ENCODE measurements around the gene YLPM1.
A peak's percentile ranks its signal among the peaks of the same experiment; 100 is the strongest.
"Not testable (repeated sequence)": the region's sequence is repeated elsewhere in the genome, so short reads cannot be mapped to it uniquely, and the experiment has no call there.

YLPM1 gene, protein sequence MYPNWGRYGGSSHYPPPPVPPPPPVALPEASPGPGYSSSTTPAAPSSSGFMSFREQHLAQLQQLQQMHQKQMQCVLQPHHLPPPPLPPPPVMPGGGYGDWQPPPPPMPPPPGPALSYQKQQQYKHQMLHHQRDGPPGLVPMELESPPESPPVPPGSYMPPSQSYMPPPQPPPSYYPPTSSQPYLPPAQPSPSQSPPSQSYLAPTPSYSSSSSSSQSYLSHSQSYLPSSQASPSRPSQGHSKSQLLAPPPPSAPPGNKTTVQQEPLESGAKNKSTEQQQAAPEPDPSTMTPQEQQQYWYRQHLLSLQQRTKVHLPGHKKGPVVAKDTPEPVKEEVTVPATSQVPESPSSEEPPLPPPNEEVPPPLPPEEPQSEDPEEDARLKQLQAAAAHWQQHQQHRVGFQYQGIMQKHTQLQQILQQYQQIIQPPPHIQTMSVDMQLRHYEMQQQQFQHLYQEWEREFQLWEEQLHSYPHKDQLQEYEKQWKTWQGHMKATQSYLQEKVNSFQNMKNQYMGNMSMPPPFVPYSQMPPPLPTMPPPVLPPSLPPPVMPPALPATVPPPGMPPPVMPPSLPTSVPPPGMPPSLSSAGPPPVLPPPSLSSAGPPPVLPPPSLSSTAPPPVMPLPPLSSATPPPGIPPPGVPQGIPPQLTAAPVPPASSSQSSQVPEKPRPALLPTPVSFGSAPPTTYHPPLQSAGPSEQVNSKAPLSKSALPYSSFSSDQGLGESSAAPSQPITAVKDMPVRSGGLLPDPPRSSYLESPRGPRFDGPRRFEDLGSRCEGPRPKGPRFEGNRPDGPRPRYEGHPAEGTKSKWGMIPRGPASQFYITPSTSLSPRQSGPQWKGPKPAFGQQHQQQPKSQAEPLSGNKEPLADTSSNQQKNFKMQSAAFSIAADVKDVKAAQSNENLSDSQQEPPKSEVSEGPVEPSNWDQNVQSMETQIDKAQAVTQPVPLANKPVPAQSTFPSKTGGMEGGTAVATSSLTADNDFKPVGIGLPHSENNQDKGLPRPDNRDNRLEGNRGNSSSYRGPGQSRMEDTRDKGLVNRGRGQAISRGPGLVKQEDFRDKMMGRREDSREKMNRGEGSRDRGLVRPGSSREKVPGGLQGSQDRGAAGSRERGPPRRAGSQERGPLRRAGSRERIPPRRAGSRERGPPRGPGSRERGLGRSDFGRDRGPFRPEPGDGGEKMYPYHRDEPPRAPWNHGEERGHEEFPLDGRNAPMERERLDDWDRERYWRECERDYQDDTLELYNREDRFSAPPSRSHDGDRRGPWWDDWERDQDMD (N-terminal part only)
- 152 reads per million, percentile 89 among the genes with 10 or more reads in this experiment for total RNA-seq

DNA sequence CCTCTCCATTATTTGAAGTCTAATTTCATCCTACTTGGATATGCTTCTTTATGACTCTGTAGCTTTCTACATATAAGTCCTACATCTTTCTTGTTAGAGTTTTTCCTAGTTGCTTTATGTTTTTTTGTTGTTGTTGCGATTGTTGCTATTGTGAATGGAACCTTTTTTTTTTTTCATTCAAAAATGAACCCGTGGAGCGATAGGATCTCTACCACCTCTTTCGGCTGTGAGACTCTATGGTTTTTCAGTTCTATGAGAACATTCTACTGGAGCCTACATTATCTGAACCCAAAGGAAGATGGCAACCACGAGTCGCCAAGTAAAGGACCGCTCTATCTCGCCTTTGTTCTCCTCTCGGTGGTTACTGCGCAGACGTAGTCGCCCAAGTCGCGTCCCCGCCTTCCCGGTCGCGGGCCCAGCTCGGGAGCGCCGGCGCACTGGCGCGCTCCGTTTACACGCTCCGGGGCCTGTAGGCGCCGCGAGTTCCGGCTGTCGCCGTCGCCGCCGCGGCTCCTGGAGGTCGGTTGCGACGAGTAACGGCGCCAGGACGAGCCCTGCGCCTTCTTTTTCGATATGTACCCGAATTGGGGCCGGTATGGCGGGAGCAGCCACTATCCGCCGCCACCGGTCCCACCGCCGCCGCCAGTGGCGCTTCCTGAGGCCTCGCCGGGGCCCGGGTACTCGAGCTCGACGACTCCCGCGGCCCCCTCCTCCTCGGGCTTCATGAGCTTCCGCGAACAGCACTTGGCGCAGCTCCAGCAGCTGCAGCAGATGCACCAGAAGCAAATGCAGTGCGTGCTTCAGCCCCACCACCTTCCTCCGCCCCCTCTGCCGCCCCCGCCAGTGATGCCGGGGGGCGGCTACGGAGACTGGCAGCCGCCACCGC, at the start of gene YLPM1:
Gene YLPM1 (plus strand): TSS at position 400 of the 886 bp plus-strand sequence. CDS start 174 bp downstream, at position 574.
- peak; percentile 87 for DNase-seq

DNA sequence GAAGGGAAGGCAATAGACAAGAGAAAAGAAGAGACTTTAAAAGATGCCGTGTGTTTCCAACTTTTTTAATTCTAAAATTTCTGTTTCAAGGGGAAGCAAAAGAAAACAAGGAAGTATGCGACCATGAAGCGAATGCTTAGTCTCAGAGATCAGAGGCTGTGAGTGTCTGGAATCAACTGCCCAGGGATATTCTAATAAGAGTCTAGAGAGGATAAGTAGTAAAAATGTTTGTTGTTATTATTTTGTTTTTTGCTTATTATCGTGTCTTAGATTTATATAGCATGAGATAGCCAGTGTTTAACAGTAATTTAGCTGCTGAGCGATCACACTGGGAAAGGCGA, 49.8 kb upstream of the YLPM1 start:
- no peak for DNase-seq

DNA sequence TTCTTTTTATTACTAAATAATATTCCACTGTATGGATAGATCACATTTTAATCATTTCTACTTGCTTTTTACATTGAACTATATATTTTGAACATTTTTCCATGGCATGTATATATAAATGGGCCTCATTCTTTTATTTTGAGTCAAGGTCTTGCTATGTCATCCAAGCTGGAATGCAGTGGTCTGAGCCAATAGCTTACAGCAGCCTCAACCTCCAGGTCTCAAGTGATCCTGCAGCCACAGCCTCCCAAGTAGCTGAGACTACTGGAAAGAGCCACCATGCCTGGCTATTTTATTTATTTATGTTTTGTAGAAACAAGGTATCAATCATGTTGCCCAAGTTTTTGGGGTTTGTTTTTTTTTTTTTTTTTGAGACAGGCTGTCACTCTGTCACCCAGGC, 42.6 kb upstream of the YLPM1 start:
- DNase-seq = no peak

DNA sequence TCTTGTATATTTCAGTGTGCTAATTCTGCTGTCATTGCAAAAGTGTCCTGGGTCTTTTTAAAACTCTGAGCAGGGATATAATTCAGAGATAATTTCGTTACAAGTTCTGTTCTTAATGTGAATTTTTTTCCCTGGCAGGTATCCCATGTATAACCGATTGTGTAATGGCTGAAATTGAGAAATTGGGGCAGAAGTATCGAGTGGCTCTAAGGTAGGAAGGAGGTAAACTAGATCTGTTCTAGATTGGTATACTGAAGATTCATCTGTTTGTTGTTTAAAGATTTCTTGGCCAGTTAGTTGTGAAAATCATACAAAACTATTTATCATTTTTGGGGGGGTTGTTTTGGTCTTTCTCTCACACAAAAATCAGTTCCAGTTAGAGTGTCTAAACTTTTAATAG, 40.0 kb upstream of the YLPM1 start:
- no peak for DNase-seq

DNA sequence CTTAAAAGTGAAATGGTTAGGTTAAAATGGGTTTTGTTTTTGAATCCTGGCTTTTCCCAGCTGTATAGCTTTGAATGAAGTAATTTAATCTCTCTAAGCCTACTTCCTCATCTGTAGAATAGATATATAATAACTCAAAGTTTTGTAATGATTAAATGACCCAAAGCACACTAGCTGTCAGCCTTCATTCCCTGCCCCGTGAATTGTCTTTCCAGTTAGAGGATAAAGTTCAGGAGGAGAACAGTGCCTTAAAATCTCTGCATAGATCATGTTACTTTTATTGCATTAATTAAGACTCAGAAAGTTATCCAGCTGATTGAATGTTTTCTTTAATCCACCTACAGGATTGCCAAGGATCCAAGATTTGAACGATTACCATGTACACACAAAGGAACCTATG, 30.7 kb upstream of the YLPM1 start:
- DNase-seq = no peak

DNA sequence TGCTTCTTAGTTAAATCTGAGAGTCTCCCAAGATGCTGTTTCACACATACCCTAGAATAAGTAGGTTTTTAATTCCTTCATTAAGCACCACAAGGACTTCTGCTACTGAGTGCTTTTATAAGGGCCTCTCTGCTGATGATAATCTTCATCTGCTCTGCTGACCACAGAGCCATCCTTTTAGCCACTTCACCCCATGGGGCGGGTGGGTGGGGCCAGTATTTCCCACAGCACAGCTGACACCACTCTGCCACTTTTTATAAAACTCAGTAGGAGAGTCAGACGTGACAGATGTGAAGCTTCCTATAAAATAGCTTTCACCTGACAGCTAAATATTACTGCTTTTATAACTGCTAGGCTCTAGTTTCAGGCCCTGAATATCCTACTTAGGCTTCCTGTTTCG, 29.9 kb upstream of the YLPM1 start:
- no peak for DNase-seq

DNA sequence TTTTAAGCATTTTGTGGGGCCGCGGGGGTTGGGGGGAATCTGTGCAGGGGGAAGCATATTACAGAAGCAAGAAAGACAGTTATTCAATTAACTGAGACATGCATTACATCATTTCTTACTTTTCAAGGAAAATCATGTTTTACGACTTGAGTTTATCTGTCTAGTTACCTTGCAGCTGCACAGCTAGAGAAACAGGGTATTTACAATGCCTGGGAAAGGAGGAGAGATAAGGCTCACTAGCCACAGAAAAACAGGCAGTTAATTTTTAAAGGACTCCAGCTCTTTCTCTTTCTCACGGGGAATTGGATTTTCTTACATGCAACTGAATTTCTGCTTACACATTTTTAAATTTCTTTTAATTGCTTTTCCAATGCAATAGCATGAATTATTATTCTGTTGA, 28.0 kb upstream of the YLPM1 start:
- no peak for DNase-seq

DNA sequence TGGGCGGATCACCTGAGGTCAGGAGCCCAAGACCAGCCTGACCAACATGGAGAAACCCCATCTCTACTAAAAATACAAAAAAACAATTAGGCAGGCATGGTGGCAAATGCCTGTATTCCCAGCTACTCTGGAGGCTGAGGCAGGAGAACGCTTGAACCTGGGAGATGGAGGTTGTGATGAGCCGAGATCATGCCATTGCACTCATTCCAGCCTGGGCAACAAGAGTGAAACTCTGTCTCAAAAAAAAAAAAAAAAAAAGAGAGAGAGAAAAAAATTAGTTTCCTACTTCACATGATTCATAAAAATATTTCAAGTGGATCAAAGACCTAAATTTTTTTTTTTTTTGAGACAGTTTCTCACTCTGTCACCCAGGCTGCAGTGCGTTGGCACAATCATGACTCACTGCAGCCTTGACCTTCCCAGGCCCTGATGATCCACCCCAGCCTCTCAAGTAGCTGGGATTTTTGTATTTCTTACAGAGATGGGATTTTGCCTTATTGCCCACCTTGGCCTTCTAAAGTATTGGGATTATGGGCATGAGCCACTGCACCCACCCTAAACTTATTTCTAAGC, 25.3 kb upstream of the YLPM1 start:
- no peak for DNase-seq

DNA sequence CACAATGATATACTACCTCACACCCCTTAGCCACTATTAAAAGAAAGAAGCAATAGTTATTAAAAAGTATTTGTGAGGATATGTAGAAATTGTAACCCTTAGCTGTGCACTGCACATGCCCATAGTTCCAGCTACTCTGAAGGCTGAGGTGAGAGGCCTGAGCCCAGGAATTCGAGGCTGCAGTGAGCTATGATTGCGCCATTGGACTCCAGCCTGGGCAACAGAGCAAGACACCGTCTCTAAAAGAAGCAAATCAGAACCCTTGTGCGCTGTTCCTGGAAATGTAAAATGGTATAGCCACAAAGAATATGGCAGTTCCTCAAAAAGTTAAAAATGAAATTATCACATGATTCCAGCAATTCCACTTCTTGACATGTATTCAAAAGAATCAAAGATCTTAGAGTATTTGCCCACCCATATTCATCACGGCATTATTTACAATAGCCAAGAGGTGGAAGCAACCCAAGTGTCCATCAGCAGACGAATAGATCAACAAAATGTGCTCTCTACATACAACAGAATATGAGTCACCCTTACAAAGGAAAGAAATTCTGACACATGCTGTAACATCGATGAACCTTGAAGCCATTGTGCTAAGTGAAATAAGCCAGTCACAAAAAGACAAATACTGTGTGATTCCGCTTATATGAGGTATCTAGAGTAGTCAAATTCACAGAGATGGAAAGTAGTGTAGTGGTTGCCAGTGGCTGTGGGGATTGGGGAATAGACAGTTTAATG, 23.7 kb upstream of the YLPM1 start:
- DNase-seq = no peak

DNA sequence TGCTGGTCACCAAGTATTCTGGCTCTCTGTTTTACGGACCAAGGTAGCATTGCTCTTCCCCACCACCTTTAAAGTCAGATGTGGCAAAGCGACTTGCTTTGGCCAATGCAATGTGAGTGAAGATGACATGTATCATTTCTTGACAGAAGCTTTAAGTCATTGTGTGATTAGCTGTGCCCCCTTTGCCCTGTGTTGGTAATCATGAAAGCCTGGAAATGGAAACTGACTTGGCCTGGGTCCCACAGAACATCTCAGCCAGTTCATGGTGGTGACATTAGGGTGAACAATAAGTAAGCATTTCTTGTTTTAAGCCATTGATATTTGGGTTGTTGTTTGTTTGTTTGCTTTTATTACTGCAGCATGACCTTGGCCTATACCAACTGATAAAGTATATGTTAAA, 15.9 kb upstream of the YLPM1 start:
- no peak for DNase-seq

DNA sequence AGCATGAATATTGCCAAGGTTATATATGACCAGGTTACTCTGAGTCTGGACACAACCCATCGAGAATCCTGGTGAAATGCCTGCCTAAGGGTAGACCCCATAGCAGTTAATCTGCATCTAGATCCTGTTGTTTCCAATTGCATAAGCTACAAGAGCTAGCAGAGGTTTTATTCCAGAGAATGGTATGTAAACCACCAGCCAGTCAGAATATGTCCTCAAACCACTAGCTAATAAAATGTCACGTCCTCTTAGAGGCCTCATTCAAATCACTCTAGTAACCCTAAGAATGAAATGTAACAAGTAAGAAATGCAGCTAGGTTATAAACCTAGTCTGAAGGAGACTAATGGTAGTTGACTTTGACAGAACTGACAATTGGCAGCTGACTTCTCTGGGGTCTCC, 9.0 kb upstream of the YLPM1 start:
- DNase-seq = no peak

DNA sequence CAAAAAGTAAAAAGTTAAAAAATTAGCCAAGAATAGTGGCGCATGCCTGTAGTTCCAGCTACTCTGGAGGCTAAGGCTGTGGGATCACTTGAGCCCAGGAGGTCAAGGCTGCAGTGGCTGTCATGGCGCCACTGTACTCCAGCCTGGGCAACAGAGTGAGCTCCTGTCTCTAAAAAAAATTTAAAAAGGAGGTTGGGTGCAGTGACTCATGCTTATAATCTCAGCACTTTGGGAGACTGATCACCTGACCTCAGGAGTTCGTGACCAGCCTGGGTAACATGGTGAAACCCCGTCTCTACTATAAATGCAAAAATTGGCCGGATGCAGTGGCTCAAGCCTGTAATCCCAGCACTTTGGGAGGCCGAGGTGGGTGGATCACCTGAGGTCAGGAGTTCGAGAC, 8.2 kb upstream of the YLPM1 start:
- DNase-seq = no peak

DNA sequence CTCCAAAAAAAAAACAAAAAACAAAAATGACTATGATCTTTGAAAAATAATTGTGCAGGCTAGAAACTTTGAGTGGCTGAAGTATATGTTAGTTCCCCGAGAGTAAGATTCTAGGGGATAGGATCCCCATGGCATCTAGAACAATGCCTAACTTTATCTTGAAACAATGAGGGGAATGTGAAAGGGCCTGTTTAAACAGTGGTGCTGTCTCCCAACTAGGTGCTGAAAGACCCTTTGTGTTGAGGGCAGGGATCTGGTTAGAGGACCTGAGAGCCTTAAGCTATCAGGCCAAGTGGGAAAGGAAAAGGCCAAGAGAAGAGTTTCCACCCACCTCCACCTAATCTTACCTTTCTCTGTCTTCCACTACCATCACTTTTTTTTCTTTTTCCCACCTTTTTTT, 6.8 kb upstream of the YLPM1 start:
- no peak for DNase-seq

DNA sequence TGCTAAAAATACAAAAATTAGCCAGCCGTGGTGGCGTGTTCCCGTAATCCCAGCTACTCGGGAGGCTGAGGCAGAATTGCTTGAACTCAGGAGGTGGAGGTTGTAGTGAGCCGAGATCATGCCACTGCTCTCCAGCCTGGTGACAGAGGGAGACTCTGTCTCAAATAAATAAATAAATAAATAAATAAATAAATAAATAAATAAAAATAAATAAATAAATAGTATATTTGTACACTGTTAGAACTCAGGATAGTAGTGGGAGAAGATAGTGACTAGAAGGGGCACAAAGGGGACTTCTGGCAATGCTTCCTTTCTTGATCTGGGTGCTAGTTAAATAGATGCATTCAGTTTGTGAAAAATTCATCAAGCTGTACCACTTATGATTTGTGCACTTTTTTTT, 4.6 kb upstream of the YLPM1 start:
- DNase-seq = not testable (repeated sequence)

DNA sequence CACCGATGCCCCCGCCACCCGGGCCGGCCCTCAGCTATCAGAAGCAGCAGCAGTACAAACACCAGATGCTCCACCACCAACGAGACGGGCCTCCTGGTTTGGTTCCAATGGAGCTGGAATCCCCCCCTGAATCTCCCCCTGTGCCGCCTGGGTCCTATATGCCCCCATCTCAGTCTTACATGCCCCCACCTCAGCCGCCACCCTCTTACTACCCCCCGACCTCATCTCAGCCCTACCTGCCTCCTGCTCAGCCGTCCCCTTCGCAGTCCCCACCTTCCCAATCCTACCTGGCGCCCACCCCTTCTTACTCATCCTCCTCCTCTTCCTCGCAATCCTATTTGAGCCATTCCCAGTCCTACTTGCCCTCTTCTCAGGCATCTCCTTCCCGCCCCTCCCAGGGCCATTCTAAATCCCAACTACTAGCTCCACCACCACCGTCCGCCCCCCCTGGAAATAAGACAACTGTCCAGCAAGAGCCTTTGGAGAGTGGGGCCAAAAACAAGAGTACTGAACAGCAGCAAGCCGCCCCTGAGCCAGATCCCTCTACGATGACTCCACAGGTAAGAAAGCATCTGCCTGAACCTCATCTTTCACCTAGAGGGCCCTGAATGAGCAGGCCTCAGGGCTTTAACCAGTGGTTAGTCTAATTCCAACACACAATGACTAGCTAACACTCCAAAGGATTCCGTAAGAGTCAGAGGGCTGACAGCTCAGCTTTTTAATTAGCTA, 851 bp downstream of the YLPM1 start:
- DNase-seq = no peak

DNA sequence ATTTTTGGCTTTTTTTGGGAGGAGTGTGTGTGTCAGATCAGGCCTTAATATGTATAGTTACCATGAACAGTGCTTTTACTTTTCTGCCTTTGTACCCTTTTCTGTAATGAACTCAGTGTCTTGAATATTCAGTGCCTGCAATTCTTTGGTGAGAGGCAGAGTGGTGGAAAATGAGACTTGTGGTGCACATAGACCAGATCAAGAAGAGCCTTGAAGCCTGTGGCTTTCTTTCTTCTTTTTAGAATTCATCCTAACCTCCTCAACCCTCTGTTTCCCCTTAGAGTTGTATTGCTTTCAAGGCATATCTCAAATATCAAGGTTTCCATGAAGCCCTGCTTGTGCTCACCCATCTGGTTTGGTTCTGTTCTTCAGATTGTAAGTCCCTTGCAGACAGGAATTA, 2.6 kb downstream of the YLPM1 start:
- DNase-seq = no peak

DNA sequence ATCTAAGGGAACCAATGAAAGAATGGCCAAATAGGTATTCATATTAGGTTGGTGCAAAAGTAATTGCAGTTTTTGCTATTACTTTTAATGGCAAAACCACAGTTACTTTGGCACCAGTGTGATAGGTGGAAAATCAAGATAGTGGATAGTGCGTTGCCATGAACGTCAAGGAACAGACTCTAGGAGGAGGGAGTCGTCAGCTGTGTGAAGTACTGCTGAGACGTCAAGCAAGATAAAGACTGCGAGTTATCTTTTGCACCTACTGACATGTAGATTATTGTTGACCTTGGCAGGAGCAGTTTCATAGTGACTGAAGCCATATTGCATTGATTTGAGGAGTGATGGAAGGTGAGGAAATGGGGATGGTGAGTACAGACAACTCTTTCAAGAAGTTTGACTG, 8.3 kb downstream of the YLPM1 start:
- no peak for DNase-seq

DNA sequence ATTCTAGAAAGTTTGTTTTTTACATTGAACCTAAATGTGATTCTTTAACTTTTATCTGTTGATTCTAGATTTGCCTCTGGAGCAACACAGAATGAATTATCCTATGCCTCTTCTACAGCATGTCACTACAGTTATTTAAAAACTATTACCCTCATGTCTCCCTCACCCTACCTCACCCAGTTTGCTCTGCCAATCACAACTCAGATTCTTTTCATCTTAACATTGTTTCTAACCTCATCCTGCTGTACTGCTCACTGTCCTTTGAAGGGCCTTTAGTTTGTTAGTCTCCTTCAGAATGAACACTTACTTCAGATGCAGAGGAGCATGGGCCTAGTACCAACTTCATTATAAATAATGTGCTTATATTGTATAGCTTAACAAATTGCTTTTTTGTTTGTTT, 21.5 kb downstream of the YLPM1 start:
- DNase-seq = no peak

DNA sequence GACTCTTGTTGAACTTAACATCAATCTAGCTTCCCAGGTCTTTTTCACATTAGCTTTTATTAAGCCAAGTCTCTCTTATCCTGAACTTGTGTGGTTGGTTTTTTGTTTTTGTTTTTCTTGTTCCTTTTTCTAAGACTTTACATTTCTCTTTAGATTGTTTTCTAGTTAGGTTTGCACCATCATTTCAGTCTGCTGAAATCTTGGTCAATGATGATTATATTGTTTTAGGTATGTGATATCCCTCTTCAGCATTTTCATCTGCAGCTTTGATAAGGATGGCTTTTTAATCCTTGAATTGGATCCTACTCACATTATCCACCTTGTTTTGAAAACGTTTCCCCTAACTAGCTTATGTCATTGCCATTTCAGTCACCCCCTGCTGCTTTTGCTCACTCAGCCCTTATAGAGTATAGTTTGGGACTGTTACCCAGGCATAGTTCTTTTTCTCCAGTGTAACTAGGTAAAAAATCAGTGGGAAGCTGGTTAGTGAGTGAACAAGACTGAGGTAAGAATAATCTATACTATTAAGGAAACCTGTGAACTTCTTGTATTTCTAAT, 22.0 kb downstream of the YLPM1 start:
- DNase-seq = no peak

DNA sequence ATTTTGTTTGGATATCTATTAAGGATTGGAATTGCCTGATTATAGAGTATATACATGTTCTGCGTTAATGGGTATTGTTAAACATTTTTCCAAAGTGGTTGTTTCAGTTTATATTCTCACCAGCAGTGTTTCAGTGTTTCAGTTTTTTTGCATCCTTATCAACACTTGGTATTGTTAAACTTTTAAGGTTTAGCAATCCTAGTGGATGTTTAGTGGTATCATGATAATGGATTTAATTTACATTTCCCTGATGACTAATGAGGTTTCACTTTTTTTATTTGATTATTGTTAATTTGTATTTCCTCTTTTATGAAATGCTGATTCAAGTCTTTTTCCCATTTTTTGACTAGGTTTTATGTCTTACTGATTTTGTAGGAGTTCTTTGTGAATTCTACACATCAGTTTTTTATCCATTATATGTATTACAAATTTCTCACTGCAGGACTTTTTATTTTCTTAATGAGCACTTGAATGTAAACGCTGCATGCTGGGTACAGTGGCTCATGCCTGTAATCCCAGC, 23.7 kb downstream of the YLPM1 start:
- DNase-seq = no peak

Measured in effector CD4-positive, alpha-beta T cell (primary cell).